Panc1 (cell line): Measurements from ENCODE around the gene CDH13. TPM values are rescaled to one million over a fixed set of nuclear protein-coding genes. Genes with fewer than 3 reads are reported as not detected.

Source experiments
- ATAC-seq: fragments of 200-7000 bp; cut with Tn5 transposase; 2 replicates; pipeline ENCODE4 v1.9.1; 2020; ENCODE audit warnings: mild to moderate bottlenecking, moderate library complexity
- BruUV-seq: library from RNA; stranded (reverse); fragments of 400-500 nt; replicated peaks from 2 replicates; lab custom pipeline; 2021; lab: Mats Ljungman, UMichigan
- CTCF ChIA-PET: fragments of 300-600 bp; sonication (Branson Sonifier 250); formaldehyde crosslinking; loops from one replicate; lab custom pipeline; 2022; ENCODE audit warnings: antibody characterized with exemption; lab: Charles Lee
- POLR2A ChIA-PET: fragments of 300-600 bp; sonication (Branson Sonifier 250); formaldehyde crosslinking; loops from one replicate; lab custom pipeline; 2022; ENCODE audit warnings: antibody characterized with exemption; lab: Charles Lee
- DNase-seq: peaks from one replicate; pipeline ENCODE4 v3.0.0-alpha.2; 2010; ENCODE audit warnings: low read depth, low spot score
- H3K27ac ChIP-seq: 2 replicates; pipeline ENCODE4 v1.5.1; 2011; ENCODE audit warnings: mild to moderate bottlenecking, low read length, inconsistent platforms
- H3K27me3 ChIP-seq: fragments of 200-500 bp; sonication (Bioruptor generic); 2 replicates; pipeline ENCODE4 v1.6.0; 2014; ENCODE audit warnings: low read length, inconsistent platforms; ENCODE audit not compliant: control insufficient read depth, insufficient read depth
- H3K36me3 ChIP-seq: fragments of 200-500 bp; sonication (Bioruptor generic); 2 replicates; pipeline ENCODE4 v1.5.1; 2014; ENCODE audit warnings: inconsistent platforms, mild to moderate bottlenecking, low read length, moderate library complexity; ENCODE audit not compliant: control insufficient read depth, insufficient read depth
- H3K4me1 ChIP-seq: 2 replicates; pipeline ENCODE4 v1.5.1; 2011; ENCODE audit warnings: inconsistent platforms, mild to moderate bottlenecking, low read length, moderate library complexity; ENCODE audit not compliant: control insufficient read depth, insufficient read depth
- H3K4me3 ChIP-seq, 2 experiments: 2 replicates each; pipeline ENCODE4 v1.5.1; 2011 to 2012; ENCODE audit warnings: low read depth in 2 of 2, low read length in 2 of 2, mild to moderate bottlenecking in 2 of 2, inconsistent platforms in 1 of 2, moderate library complexity in 1 of 2
- H3K9me3 ChIP-seq: fragments of 200-500 bp; sonication (Bioruptor generic); 2 replicates; pipeline ENCODE4 v1.5.1; 2014; ENCODE audit warnings: low read depth, mild to moderate bottlenecking, inconsistent platforms, low read length, moderate library complexity; ENCODE audit not compliant: control insufficient read depth, insufficient read depth
- POLR2AphosphoS5 ChIP-seq: IDR thresholded peaks from 2 replicates; pipeline ENCODE4 v1.6.1; 2012; ENCODE audit warnings: mild to moderate bottlenecking, low read depth, low read length, moderate library complexity
- REST ChIP-seq, 2 experiments: IDR thresholded peaks; 2 replicates each; pipeline ENCODE4 v1.6.1; 2011 to 2012; ENCODE audit warnings: low read depth in 2 of 2, control low read depth in 1 of 2, low read length in 1 of 2, mild to moderate bottlenecking in 1 of 2, moderate library complexity in 1 of 2; ENCODE audit not compliant: insufficient read depth in 1 of 2
- SIN3A ChIP-seq: IDR thresholded peaks from 2 replicates; pipeline ENCODE4 v1.6.1; 2012; ENCODE audit warnings: low read depth, mild to moderate bottlenecking, low read length, moderate library complexity, borderline replicate concordance; ENCODE audit not compliant: insufficient read depth
- TCF7L2 ChIP-seq: IDR thresholded peaks from 2 replicates; pipeline ENCODE4 v1.6.1; 2011; ENCODE audit warnings: mild to moderate bottlenecking, low read depth, low read length, inconsistent platforms
- in situ Hi-C: cut with HindIII; loops from 2 replicates; pipeline ENCODE4 v1.10.0; 2016; ENCODE audit warnings: low sequenced_read_pairs, low pct_unique_long_range_greater_than_20kb
- intact Hi-C: fragments of 100-400 bp; cut with micrococcal nuclease; formaldehyde crosslinking; loops from one replicate; pipeline ENCODE4 v1.10.0; 2022; ENCODE audit not compliant: unreplicated experiment
- total RNA-seq: library from RNA; stranded (reverse); gene quantifications from one replicate; pipeline ENCODE4 v1.2.1, GENCODE V29; 2021; ENCODE audit not compliant: unreplicated experiment
- TF ChIP-seq, protein P1 (sequence below): fragments of 450-650 bp; IDR thresholded peaks from 2 replicates; pipeline ENCODE4 v1.5.1; 2017; ENCODE audit warnings: mild to moderate bottlenecking

CDH13 gene
- total RNA-seq, 1 experiment from 2014 or later, result not detected

- H3K27ac ChIP-seq, result no peak overlapping the region
- no peaks in the 10 kb centered on the region for H3K9me3 ChIP-seq
- intact Hi-C loops (no loop called here), in situ Hi-C loops (no loop called here)
- POLR2A ChIA-PET, result no interaction called here
- CTCF ChIA-PET, result no interaction called here
- ATAC-seq (no peak), DNase-seq (no peak)
- no peaks in the 10 kb centered on the region; the same call in 1 of the 2 replicates for H3K27me3 ChIP-seq
- no TSS peak for BruUV-seq
- no peak for TF ChIP-seq TCF7L2
- no peak for TF ChIP-seq SIN3A
- TF ChIP-seq POLR2AphosphoS5, result no peak
- TF ChIP-seq, protein P1, sequence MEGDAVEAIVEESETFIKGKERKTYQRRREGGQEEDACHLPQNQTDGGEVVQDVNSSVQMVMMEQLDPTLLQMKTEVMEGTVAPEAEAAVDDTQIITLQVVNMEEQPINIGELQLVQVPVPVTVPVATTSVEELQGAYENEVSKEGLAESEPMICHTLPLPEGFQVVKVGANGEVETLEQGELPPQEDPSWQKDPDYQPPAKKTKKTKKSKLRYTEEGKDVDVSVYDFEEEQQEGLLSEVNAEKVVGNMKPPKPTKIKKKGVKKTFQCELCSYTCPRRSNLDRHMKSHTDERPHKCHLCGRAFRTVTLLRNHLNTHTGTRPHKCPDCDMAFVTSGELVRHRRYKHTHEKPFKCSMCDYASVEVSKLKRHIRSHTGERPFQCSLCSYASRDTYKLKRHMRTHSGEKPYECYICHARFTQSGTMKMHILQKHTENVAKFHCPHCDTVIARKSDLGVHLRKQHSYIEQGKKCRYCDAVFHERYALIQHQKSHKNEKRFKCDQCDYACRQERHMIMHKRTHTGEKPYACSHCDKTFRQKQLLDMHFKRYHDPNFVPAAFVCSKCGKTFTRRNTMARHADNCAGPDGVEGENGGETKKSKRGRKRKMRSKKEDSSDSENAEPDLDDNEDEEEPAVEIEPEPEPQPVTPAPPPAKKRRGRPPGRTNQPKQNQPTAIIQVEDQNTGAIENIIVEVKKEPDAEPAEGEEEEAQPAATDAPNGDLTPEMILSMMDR, result no peak
- no peak for TF ChIP-seq REST (IDR thresholded peaks at IDR 0.05; ENCODE audit: insufficient read depth in 1 of 2, low read depth in 2 of 2, low read length in 1 of 2)
- no peaks in the 10 kb centered on the region for H3K4me1 ChIP-seq
- H3K36me3 ChIP-seq, result no peaks in the 10 kb centered on the region
- H3K4me3 ChIP-seq, result no peak overlapping the region
These were observed 1060.0 kb downstream of the CDH13 start for GRCh38 chr16:83686726-83687125.

GRCh38 chr16:83689385-83689831, 1062.6 kb downstream of the CDH13 start:
- H3K27me3 ChIP-seq, result no peaks in the 10 kb centered on the region
- ChIA-PET POLR2A (no interaction called here), CTCF (no interaction called here)
- H3K4me3 ChIP-seq, result no peak overlapping the region
- H3K9me3 ChIP-seq, result no peaks in the 10 kb centered on the region
- no TSS peak for BruUV-seq
- intact Hi-C loops (no loop called here), in situ Hi-C loops (no loop called here)
- H3K4me1 ChIP-seq, result no peaks in the 10 kb centered on the region
- H3K36me3 ChIP-seq, result no peaks in the 10 kb centered on the region
- ATAC-seq (no peak), DNase-seq (no peak)
- no peak overlapping the region for H3K27ac ChIP-seq
- TF ChIP-seq, protein P1, result no peak
- TF ChIP-seq REST (IDR thresholded peaks at IDR 0.05; ENCODE audit: insufficient read depth in 1 of 2, low read depth in 2 of 2, low read length in 1 of 2) (no peak), TCF7L2 (no peak), SIN3A (no peak), POLR2AphosphoS5 (no peak)
